ENCODE measurements around the gene TTLL7. TPM values are rescaled to one million over a fixed set of nuclear protein-coding genes. Genes with fewer than 3 reads are reported as not detected.

Gene TTLL7
- total RNA-seq, 1 donor from 2014 or later: 37.9 TPM

DNA sequence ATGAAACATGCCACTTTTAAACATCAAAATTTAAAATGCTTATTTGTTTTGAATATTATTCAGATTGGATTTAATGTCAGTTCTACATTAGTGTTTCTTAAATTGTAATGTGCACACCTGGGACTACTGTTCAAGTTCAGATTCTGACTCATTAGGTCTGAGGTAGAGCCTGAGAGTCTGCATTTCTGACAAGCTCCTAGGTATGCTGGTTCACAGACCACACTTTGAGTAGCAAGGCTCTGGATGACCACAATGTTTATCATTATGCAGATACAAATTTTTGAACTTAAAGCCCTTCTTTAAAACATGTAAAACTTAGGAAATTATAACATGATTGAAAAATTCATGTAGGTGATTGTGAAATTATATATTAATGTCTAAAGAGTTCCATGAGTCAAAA, 40.2 kb downstream of the TTLL7 start:
- no peak for DNase-seq (ENCODE audit: low spot score)
- no peak overlapping the region for H3K27ac ChIP-seq

DNA sequence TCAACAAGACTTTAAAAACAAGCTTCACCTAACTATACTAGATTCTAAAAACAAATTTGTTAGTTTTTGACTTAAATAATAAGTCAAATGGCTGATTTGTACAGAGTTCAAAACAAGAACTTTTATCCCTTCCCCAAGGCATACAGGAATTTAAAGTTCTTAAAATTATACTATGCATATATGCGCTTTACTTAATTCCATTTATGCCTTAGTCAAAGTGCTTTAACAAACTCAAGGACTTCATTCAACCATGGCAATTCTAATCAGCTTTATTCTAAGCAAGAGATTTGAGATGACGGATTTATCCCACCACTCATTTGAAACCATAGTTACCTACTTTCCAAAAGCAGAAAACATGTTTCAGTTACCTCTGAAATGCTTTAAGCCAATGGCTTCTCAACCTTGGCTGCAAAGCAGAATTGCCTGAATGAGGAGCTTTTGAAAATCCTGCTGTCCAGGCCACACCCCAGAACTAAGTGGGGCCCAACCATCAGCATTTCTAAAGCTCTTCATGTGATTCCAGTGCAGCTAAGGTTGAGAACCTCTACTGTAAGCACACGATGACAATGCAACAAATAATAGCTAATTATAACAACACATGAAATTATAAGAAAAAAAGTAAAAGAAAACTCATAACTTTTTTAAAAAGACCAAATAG, 44.6 kb downstream of the TTLL7 start:
- no peak overlapping the region for H3K27ac Mint-ChIP-seq
- Histone ChIP-seq H3K4me2 (no peak overlapping the region), H3K79me2 (ENCODE audit: low read depth) (no peaks in the 10 kb centered on the region), H3K4me3 (no peak overlapping the region), H3K4me1 (peaks cover 9% of the 10 kb centered on the region), H3K9me3 (ENCODE audit: low read depth) (no peaks in the 10 kb centered on the region), H3K9ac (no peak overlapping the region), H3K27ac (no peak overlapping the region), H4K20me1 (ENCODE audit: low read depth) (peaks cover 4% of the 10 kb centered on the region), H3F3A (ENCODE audit: low read depth) (no peaks in the 10 kb centered on the region), H3K27me3 (no peaks in the 10 kb centered on the region), H3K36me3 (no peaks in the 10 kb centered on the region), H2AFZ (replicated peaks) (no peak overlapping the region)
- no peaks in the 10 kb centered on the region for H3K4me1 Mint-ChIP-seq
- no peaks in the 10 kb centered on the region for H3K36me3 Mint-ChIP-seq
- TF ChIP-seq EZH2 (IDR thresholded peaks at IDR 0.05) (no peak), EZH2phosphoT487 (IDR thresholded peaks at IDR 0.05) (no peak), CTCF (IDR thresholded peaks at IDR 0.05) (no peak)
- no peak for DNase-seq (ENCODE audit: low spot score)
- H3K9me3 Mint-ChIP-seq: no peaks in the 10 kb centered on the region
- no peak overlapping the region for H3K4me3 Mint-ChIP-seq
- no peaks in the 10 kb centered on the region for H3K27me3 Mint-ChIP-seq (ENCODE audit: insufficient read depth, low read depth)

More for the DNA sequence above, 40.2 kb downstream of the TTLL7 start:
- Histone ChIP-seq H2AFZ (replicated peaks) (no peak overlapping the region), H3K27me3 (no peaks in the 10 kb centered on the region), H3K4me3 (no peak overlapping the region), H3K36me3 (no peaks in the 10 kb centered on the region), H3K4me1 (peaks cover 9% of the 10 kb centered on the region), H3K4me2 (no peak overlapping the region), H3K79me2 (ENCODE audit: low read depth) (no peaks in the 10 kb centered on the region), H4K20me1 (ENCODE audit: low read depth) (peaks cover 3% of the 10 kb centered on the region), H3F3A (ENCODE audit: low read depth) (no peaks in the 10 kb centered on the region), H3K9me3 (ENCODE audit: low read depth) (no peaks in the 10 kb centered on the region), H3K9ac (no peak overlapping the region)
- no peaks in the 10 kb centered on the region for H3K9me3 Mint-ChIP-seq
- TF ChIP-seq CTCF (IDR thresholded peaks at IDR 0.05) (no peak), EZH2 (IDR thresholded peaks at IDR 0.05) (no peak), EZH2phosphoT487 (IDR thresholded peaks at IDR 0.05) (no peak)
- no peak overlapping the region for H3K27ac Mint-ChIP-seq
- H3K4me1 Mint-ChIP-seq: no peaks in the 10 kb centered on the region
- H3K36me3 Mint-ChIP-seq: no peaks in the 10 kb centered on the region
- no peak overlapping the region for H3K4me3 Mint-ChIP-seq
- no peaks in the 10 kb centered on the region for H3K27me3 Mint-ChIP-seq (ENCODE audit: insufficient read depth, low read depth)

GRCh38 chr1:83950106-83950661, 48.7 kb downstream of the TTLL7 start:
- Mint-ChIP-seq H3K4me3 (no peak overlapping the region), H3K9me3 (no peaks in the 10 kb centered on the region), H3K36me3 (no peaks in the 10 kb centered on the region), H3K27ac (no peak overlapping the region), H3K27me3 (ENCODE audit: insufficient read depth, low read depth) (no peaks in the 10 kb centered on the region), H3K4me1 (no peaks in the 10 kb centered on the region)
- Histone ChIP-seq H4K20me1 (ENCODE audit: low read depth) (peaks cover 4% of the 10 kb centered on the region), H3K9me3 (ENCODE audit: low read depth) (no peaks in the 10 kb centered on the region), H3K27me3 (no peaks in the 10 kb centered on the region), H3K4me2 (no peak overlapping the region), H2AFZ (replicated peaks) (no peak overlapping the region), H3K4me3 (no peak overlapping the region), H3K4me1 (peaks cover 9% of the 10 kb centered on the region), H3K36me3 (peaks cover 6% of the 10 kb centered on the region), H3K79me2 (ENCODE audit: low read depth) (no peaks in the 10 kb centered on the region), H3K9ac (no peak overlapping the region), H3F3A (ENCODE audit: low read depth) (no peaks in the 10 kb centered on the region), H3K27ac (no peak overlapping the region)
- no peak for DNase-seq (ENCODE audit: low spot score)
- TF ChIP-seq CTCF (IDR thresholded peaks at IDR 0.05) (no peak), EZH2 (IDR thresholded peaks at IDR 0.05) (no peak), EZH2phosphoT487 (IDR thresholded peaks at IDR 0.05) (no peak)
